HG03139 (cell line): ENCODE data around the gene KIR2DL4.
"Not testable (repeated sequence)": the region's sequence is repeated elsewhere in the genome, so short reads cannot be mapped to it uniquely, and the experiment has no call there.

ENCODE experiments used
- ATAC-seq: cut with Tn5 transposase; IDR thresholded peaks from one replicate; pipeline ENCODE4 v1.9.1; 2021; ENCODE audit not compliant: unreplicated experiment

Gene KIR2DL4

GRCh38 chr19:54804101-54804500, 691 bp downstream of the KIR2DL4 start:
- ATAC-seq = no peak

GRCh38 chr19:54804571-54804970, 1.2 kb downstream of the KIR2DL4 start:
- ATAC-seq = no peak

DNA sequence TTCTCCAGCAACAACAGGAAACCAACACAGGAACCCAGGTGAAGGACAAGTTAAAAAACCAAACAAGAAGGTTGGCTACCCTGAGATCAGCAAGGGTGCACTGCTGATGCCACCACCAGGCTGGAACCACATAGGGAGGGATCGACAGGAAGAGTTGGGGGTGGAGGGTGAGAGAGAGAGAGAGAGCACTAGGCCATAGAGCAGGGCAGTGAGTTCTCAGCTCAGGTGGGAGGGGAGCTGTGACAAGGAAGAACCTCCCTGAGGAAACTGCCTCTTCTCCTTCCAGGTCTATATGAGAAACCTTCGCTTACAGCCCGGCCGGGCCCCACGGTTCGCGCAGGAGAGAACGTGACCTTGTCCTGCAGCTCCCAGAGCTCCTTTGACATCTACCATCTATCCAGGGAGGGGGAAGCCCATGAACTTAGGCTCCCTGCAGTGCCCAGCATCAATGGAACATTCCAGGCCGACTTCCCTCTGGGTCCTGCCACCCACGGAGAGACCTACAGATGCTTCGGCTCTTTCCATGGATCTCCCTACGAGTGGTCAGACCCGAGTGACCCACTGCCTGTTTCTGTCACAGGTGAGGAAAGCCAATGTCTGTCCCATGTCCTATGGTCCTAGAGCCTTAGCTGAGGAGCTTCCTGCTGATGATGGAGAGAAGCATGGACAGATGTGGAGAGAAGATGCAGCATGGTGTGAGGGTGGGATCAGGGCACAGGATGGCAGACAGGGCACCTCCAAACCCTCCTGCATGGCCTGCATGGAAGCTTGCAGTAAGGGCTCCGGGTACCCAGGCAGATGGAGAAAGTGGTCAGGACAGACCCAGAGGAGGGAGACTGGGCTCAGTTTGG, 2.5 kb downstream of the KIR2DL4 start:
- ATAC-seq = no peak

GRCh38 chr19:54806516-54806838, 3.1 kb downstream of the KIR2DL4 start:
- no peak for ATAC-seq

- not testable (repeated sequence) for ATAC-seq
Measured at GRCh38 chr19:54814571-54814970, 11.2 kb downstream of the KIR2DL4 start.

- not testable (repeated sequence) for ATAC-seq
Measured at GRCh38 chr19:54816251-54816650, 12.8 kb downstream of the KIR2DL4 start, which contains the start of gene KIR3DL1. TSS of gene KIR3DL1 (plus strand) at chr19:54816468.

DNA sequence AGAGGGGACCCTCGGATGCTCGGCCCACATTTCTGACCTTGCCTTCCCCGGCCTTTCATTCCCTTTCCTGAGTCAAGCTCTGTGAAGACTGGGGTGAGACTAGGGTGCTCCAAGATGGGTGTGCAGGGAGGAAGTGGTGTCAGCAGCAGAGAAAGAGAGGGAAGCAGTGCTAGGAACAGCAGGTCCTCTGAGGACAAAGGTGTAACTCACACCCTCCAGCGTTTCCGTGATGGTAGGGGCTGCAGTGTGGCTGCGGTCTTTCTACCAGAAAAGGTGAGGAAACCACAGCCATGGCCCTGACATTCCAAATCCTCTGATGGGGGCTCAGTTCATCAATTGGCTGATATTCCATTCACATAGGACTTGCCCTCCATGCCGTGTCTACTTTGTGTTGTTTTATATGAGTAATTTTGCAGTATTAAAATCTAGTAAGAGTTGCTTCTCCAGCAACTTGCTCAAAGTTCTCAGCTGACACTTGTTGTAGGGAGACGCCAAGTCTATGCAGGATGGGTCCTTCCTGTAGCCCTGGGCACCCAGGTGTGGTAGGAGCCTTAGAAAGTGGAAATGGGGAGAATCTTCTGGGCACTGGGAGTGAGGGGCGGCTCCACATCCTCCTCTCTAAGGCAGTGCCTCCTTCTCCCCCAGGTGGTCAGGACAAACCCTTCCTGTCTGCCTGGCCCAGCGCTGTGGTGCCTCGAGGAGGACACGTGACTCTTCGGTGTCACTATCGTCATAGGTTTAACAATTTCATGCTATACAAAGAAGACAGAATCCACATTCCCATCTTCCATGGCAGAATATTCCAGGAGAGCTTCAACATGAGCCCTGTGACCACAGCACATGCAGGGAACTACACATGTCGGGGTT, 14.5 kb downstream of the KIR2DL4 start:
- ATAC-seq = no peak

- ATAC-seq = not testable (repeated sequence)
Measured at GRCh38 chr19:54824416-54824815, 21.0 kb downstream of the KIR2DL4 start.

GRCh38 chr19:54825326-54825725, 21.9 kb downstream of the KIR2DL4 start:
- not testable (repeated sequence) for ATAC-seq

DNA sequence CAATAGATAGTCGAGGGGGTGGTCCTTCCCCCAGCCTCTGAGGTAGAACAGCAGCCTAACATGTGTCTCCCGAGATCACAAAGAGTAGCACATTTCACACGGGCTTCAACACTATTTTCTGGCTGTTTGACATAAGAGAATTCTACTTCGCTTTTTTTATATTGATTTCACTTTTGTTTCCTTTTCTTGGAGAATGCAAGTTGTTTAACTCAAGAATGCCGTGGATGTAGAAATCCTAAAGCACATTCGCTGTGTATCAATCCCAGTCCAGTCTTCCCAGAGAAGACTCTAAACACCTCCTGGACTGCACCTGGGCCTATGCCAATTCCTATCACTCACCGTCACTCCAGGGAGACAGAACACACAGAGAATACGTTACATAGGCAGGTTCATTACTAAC, 24.7 kb downstream of the KIR2DL4 start:
- not testable (repeated sequence) for ATAC-seq

DNA sequence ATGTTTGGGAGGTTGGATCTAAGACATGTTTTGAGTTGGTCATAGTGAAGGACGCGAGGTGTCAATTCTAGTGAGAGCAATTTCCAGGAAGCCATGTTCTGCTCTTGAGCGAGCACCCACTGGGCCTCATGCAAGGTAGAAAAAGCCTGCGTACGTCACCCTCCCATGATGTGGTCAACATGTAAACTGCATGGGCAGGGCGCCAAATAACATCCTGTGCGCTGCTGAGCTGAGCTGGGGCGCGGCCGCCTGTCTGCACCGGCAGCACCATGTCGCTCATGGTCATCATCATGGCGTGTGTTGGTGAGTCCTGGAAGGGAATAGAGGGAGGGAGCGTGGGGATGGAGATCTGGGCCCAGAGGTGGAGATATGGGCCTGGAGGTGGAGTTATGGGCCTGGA, 29.1 kb downstream of the KIR2DL4 start, which contains the start of gene KIR2DS4:
TSS of gene KIR2DS4 (plus strand) at position 181 of the 400 bp plus-strand sequence.
- ATAC-seq = not testable (repeated sequence)

DNA sequence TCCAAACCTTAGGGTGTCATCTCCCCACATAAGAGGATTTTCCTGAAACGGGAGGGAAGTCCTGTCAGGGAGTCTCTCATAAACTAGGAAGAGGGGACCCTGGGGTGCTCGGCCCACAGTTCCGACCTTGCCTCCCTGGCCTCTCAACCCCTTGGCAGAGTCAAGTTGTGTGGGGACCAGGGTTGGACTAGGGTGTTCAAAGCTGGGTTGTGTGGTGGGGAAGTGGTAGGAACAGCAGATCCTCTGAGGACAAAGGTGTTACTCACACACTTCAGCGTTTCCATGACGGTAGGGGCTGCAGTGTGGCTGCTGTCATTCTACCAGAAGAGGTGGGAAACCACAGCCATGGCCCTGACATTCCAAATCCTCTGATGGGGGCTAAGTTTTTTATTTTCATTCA, 31.7 kb downstream of the KIR2DL4 start:
- ATAC-seq = not testable (repeated sequence)

DNA sequence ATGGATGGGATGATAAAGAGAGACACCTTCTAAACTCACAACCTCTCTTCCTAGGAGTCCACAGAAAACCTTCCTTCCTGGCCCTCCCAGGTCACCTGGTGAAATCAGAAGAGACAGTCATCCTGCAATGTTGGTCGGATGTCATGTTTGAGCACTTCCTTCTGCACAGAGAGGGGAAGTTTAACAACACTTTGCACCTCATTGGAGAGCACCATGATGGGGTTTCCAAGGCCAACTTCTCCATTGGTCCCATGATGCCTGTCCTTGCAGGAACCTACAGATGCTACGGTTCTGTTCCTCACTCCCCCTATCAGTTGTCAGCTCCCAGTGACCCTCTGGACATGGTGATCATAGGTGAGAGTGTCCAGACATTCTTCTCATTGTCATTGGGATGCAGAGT, 34.1 kb downstream of the KIR2DL4 start:
- ATAC-seq = not testable (repeated sequence)

DNA sequence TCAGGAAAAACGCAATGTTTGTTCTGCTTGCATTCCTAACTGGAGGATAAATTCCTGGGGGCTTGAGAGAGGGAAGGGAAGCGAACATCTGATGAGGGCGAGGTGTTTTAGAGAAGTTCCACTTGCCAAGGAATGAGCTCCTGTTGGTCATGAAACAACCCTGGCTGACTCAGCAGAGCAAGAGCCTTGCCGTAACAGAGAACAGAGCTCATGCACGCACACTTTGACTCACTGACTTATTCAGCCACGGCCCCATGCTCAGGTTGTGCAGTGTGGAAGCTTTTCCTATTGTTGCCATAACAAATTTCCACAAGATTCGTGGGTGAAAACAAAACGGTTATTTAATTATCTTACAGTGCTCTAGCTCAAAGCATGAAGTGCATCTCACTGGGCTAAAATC, 39.8 kb downstream of the KIR2DL4 start:
- not testable (repeated sequence) for ATAC-seq

- ATAC-seq = not testable (repeated sequence)
Measured at GRCh38 chr19:54850061-54850640, 46.7 kb downstream of the KIR2DL4 start, which contains the start of gene KIR3DL2. TSS of gene KIR3DL2 (plus strand) at chr19:54850443. CDS start at chr19:54850476, 33 bp downstream.

GRCh38 chr19:54850930-54851329, 47.5 kb downstream of the KIR2DL4 start:
- ATAC-seq = no peak

- ATAC-seq = no peak
Measured at GRCh38 chr19:54851353-54851752, 47.9 kb downstream of the KIR2DL4 start.

GRCh38 chr19:54855241-54855640, 51.8 kb downstream of the KIR2DL4 start:
- ATAC-seq = not testable (repeated sequence)

- not testable (repeated sequence) for ATAC-seq
Measured at GRCh38 chr19:54858476-54858875, 55.1 kb downstream of the KIR2DL4 start.

GRCh38 chr19:54859421-54859820, 56.0 kb downstream of the KIR2DL4 start:
- not testable (repeated sequence) for ATAC-seq

DNA sequence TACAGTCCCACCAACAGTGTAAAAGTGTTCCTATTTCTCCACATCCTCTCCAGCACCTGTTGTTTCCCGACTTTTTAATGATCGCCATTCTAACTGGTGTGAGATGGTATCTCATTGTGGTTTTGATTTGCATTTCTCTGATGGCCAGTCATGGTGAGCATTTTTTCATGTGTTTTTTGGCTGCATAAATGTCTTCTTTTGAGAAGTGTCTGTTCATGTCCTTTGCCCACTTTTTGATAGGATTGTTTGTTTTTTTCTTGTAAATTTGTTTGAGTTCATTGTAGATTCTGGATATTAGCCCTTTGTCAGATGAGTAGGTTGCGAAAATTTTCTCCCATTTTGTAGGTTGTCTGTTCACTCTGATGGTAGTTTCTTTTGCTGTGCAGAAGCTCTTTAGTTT, 60.0 kb downstream of the KIR2DL4 start:
- not testable (repeated sequence) for ATAC-seq
